ENCODE results near the gene CLEC16A.

CLEC16A gene

DNA sequence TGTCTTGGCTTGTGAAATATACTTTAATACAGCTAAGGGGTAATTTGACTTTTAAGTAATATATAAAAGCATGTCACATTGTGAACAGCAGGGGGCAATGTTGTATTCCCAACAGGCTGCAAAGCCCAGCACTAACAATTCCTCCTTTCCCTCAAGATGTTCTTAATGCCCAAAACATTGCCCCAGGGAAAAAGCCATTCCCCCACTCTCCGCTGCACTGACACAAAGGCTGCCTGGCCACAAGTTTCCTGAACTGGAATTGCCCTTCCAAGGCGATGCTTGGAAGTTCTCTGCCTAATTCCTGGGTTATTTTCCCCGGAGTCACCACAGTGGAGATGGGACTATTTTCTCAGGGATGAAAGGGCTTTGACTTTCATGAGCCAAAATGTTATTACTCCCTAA is 27.2 kb downstream of the CLEC16A start:
- DNase-seq = no peak

DNA sequence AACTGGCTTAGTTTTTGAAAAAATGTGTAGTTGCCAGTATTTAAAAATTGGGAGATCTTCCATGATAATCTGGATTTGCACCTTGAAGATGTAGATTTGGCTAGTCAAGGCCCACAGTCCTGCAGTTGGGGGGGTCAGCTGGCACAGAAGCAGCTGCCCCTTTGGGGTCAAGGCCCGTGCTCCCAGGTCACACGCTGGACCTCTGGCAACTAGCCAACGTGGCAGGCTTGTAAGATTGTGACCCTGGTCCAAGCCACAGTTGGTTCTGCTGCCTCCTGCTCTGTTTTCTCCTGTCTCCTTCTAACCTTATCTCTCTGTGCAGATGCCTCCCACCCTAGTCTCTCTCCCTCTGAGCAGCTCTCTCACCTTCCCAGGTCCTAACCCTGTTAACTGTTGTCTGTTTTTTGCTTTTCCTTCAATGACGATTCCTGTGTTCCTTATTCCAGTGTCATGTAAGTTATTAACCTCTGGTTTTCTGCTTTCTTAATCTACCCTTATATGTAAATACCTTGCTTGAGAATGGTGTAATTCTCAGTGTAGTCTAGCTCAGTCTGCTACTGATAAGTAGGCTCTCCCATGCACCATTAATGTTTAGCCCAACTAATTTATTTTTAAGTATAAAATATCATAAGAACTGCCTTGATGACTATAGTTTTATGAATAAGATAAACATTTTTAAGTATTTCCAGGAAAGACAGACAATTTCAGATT is 27.9 kb downstream of the CLEC16A start:
- no peak for DNase-seq

DNA sequence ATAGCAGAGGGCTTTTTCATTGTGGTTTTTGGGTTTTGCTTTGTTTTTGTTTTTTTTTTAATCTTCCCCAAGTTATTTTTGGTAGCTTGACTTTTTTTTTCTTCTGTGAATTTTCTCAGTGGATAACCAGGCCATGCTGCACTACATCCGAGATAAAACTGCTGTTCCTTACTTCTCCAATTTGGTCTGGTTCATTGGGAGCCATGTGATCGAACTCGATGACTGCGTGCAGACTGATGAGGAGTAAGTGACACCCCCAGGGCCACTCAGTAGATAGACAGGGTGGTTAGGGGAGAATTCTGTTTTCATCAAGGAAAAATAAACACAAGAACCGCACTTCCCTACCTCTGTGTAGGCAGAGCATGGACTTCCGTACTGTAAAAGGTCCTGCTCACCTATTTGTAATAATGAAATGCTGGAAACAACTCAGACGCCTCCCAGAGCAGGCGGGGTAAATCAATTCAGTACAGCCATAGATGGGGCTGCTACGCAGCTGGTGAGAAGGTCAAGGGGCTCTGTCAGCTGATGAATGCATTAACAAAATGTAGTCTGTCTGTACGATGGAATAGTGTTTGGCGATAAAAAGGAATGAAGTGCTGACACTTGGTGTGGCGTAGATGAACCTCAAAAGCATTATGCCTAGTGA is 28.6 kb downstream of the CLEC16A start:
- DNase-seq = no peak

DNA sequence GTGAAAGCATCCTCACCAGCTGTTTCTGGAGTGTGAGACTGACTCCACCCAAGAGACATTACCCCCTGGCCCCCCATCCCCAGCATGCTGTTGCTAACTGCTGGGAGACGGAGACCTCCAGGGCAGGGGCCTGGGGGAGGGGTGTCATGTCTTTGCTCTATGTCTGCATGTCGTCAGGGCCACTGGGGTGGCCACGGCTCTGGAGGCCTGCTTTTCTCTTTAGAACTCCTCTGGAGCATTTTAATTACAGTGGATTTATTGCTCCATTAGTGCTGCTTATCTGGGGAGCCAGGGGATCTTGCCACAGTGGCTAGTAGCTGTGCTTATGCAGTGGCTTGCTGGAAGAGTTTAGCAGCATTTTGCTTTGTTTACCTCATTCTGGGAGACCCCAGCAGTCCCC is 32.3 kb downstream of the CLEC16A start:
- DNase-seq = no peak

DNA sequence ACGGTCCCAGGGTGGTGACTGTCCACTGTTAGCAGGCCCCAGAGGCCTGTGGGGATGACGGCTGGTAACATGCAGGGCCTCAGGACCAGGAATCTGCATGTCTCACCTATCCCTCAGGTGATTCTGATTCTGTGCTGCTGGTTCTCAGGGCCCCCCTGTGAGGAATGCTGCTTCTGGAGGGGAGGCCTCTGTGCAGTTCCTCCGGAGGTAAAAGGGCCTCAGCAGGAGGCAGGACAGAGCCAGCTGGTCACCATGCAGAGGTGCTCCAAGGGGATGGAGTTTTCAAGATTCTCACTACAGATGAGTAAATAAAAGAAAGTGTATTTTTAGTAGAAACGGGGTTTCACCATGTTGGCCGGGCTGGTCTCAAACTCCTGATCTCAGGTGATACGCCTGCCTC is 33.8 kb downstream of the CLEC16A start:
- DNase-seq = no peak

DNA sequence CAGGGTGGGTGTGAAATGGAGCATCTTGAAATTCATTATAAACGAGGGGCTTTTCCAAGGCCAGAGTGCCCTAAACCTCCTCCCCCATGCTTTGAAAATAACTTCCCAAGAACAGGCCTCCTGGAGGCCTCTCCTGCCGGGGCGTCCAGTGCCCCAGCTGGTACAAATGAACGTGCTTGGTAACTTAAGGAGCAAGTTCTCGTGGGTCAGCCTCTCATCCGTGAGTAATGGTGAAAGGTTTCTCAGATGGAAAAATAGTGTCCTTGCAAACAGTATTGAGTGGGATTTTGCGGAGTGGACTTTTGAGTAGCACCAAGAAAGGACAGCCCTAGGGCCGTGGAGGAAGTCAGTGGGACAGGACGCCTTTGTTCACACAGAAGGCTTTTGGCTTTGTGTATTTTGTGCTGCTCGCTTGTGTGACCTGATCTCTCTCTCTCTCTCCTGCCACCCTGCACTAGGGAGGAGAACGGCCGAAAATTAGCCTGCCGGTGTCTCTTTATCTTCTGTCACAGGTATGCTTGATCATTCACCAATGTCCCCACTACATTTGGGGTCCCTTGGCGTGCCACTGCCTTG is 34.6 kb downstream of the CLEC16A start:
- no peak for DNase-seq

DNA sequence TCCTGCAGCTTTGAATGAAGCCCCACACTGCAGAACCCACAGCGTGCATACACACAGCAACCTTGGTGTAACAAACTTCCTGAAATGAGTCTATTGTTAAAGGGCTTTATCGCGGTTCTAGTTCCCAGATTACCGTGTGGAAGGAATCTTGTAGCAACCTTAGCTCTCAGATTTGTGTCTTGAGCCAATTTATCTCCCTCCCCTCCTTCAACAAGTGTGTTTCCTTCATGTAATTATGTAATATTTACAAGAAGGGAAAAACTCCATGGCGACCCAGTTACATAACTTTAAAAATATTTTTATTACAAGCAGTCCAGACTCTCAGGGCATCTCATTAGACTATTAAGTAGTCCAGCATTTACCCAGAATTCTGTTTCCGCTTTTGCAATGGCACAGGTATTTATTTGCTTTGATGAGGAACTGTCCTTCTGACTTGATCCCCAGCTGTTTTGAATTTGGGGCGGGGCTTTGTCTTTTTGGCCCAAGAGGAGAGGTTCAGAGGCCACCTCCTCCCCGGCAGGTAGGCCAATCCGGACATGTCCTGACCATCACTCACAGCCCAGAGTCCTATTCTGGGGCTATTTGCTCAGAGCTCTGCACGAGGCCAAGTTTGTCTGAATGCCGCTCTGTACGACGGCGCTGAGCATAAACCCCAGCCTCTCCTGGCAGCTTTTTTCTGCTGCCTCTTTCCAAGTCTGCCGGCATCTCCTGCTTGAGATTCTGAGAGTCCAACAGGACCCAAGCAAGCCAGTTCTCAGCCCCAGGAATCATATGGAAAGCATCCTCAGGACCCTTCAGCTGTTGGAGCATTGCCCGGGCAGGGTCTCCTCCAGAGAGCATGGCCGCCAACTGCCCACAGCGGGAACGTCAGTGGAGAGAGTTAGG is 35.6 kb downstream of the CLEC16A start:
- DNase-seq = no peak

DNA sequence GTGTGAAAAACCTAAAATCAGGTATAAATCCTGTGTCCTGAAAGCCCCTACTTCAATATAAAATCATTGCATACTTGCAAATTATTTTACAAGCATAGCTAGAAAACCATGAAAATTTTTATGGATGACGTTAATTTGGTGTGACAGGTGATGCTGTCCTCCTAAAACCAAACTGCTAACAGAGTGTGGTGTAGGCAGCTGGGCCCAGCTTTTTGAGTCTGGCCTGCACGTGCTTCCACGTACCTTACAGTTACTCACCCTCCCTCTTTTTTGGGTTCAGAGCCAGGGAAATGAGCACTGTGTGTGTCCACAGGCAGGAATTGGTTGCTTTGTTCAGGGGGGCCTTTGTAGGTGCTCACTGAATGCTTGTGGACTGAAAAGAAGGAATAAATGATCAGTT is 36.4 kb downstream of the CLEC16A start:
- no peak for DNase-seq

DNA sequence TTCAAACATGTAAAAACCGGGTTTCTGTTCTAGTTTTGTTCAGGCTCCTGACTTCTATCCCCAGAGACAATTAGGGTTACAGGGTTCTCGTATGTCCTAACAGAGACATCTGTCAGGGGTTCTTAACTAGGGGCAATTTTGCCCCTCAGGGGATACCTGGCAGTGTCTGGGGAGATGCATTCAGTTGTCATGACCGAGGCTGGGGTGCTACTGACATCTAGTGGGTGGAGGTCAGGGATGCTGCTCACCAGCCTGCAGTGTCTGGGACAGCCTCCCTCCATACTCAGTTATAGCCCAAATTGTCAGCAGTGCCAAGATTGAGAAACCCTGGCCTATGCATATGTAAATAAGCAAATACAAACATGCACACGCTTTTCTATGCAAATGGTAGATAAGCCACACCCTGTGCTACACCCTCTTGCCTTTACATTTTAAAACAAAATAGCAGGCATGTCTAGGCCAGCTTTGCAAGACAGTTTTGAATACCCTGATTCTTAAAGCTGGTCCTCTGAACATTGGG is 37.4 kb downstream of the CLEC16A start:
- DNase-seq = peak; percentile 57

DNA sequence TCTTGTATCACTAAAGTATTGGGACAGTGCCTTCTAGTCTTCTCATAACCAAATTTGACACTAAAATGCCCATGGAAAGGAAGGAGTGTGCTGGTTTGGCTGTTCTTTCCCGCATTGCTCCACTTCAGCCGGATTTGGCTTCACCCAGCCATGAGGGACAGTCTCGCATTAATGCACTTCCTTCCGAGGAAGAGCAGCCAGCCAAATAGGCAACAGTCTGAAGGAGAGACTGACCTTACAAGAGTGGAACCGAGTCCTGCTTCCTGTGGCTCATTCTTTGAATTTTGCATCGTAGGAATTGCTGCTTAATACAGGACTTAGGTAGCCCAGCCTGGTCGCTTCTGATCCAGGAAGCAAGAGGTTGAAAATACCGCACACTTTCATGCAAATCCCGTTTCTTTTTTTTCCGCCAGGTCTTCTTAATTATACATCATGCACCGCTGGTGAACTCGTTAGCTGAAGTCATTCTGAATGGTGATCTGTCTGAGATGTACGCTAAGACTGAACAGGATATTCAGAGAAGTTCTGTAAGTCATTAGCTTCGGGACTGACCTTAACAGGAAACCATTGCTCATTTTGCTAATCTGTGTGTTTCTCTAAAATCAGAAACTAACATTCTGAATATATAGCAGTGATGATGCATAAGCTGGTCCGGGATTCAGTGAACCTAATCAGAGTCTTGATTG is 38.2 kb downstream of the CLEC16A start:
- DNase-seq = no peak

DNA sequence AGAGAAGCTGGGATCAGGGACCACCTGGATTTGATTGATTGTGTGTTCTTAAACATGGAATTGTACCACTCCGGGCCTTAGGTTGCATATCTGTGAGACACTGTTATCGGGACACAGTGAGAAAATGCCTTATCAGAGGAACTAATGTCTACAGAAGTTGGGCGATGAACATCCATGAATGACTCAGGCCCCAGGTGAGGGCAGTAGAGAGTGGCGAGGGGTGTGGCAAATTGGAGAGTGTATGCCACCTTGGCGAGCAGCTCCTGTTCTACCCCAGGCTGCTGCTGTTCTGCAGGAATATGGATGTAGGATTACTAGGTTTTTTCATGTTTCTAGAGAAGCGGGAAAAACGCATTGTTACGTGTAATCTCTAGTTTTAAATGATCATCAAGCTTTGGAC is 38.8 kb downstream of the CLEC16A start:
- no peak for DNase-seq

DNA sequence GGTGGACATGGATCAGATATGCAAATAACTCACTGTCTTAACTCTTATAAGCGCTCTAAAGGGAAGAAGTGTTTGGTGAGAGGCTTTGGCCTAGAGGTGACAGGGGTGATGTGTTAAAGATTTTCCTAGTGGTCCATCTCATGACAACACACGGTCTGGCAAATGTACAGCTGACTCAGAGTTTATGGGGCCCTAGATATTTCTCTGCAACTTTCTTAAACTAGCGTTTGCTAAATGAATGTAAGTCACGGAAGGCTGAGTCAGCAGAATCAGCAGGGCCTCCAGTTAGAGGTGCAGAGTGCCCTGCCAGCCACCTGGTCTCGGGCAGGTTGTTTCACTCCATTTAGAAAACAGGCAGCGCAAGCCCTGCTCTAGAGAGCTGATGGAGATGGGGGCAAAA is 40.1 kb downstream of the CLEC16A start:
- peak; percentile 34 for DNase-seq

DNA sequence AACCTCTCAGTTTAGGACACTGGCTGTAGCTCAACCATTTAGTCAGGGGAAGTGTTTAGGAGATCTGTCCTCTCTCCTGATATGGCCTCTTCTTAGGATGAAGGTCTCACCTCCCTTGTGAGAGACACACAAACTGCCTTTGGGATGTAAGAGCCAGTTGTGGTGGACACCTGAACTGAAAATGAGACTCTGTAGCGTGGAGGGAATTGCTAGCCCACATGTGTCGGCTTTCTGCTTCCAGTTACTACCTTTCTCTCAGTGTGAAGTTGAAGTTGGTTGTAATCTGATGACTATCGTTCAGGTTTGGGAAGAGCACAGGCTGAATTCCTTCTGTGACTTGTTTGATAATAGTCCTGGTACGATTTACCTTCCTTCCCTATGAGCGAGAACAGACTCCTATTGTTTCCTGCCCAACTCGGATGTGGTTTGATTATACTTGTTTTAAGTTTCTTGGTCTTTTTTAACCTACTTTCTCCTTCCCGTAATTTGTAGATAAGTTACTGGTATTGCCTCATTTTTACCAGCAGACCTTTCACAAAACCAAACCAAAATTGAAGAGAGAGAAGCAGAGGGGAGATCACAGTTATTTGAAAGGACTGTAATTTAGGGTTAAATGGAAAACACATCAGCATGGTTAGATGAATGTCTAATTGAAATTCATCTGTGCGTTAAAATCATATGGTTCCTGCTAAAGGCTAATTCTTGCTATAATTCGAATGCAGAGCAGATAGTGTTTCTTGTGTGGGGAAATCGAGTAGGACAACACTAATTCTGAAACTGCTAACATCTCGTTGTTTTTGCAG is 43.2 kb downstream of the CLEC16A start:
- DNase-seq = no peak

DNA sequence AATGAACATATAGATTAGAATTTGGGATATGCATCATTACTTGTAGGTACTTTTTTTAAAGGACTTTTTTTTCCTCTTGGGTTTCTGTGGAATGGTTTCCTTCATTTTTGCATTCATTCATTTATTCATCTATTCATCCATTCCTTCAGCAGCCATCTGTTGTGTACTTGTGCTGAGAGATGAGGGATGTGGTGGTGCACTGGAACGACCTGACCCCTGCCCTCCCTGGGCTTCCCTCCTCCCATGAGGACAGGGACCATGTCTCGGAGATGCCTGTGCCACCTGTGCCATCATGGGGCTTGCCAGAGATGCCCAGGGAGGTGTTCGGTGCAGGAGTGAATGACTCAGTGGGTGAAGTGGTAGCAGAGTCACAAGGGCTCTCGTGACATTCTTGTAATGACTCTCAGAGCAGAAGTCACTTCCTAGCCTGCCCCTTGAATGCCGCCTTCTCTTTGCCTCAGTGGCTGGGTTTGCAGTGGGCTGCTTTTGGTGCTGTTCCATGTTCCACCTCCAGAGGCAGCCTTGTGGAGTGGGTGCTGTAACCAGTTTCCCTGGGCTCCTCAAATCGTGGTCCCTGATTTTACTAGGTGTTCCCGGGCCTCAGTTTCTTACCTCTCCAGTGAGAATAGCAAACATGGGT is 43.9 kb downstream of the CLEC16A start:
- peak; percentile 91 for DNase-seq

DNA sequence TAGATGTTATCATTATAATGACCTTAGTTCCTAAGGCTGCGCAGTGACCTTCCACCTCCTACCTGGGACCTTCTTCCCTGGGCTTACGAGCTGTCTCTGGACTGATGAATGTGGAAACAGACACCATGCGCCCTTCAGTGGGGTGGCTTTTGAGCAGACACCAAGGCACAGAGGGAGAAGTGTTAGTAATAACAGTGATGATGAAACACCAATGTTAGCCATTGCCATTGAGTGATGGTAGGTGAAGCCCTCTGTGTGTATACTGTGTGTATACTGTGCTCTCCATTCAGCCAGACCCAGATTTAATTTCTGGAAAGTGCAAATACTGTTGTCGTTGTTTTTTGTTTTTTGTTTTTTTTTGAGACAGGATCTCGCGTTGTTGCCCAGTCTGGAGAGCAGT is 44.5 kb downstream of the CLEC16A start:
- DNase-seq = no peak

DNA sequence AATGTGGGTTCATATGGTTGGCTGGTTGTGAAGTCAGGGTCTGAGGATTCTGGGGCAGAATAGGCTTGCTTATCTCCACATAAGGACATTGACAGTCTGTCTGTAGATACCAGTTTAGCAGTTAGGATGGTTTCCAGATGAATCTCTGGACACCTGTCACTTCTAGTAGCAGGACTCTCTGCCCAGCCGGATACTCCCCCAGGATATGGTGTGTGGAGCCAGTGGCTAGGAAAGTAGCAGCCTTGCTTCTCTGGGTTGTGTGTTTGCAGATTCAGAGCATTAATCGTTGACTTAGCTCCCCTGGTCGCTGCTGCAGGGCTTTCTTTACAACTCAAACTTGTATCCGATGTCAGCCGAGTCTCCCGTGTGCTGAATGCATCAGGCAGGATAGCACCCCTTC is 45.2 kb downstream of the CLEC16A start:
- no peak for DNase-seq

DNA sequence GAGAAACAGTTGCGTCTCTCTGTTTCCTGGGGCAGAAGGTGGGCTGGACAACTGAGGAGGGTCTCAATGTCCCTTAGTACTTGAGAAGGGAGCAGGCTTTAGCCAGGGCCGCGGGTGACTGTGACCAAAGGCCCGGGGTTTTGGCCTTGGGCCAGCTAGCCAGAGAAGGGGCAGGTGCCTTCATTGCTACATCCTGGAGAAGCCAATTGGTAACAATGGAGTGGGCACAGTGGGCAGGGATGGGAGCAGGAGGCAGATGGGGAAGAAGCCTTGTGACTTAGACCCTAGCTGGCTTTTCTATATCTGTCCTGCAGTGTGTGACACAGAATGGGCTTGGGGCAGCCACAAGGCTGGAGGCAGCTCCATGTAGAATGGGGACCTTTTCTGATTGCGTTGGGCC is 46.0 kb downstream of the CLEC16A start:
- no peak for DNase-seq

DNA sequence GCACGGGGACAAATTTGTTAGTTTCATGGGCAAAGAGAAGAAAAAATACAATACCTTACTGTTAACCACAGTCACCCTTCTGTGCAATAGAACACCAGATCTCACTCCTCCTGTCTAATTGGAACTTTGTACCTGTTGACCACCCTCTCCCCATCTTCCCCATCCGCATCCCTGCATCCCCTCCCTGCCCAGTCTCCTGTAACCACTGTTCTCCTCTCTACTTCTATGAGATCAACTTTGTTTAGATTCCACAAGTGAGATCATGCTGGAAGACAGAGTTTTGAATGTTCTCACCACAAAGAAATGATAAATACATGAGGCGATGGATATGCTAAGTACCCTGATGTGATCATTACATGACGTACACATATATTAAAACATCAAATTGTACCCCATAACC is 47.7 kb downstream of the CLEC16A start:
- DNase-seq = no peak

DNA sequence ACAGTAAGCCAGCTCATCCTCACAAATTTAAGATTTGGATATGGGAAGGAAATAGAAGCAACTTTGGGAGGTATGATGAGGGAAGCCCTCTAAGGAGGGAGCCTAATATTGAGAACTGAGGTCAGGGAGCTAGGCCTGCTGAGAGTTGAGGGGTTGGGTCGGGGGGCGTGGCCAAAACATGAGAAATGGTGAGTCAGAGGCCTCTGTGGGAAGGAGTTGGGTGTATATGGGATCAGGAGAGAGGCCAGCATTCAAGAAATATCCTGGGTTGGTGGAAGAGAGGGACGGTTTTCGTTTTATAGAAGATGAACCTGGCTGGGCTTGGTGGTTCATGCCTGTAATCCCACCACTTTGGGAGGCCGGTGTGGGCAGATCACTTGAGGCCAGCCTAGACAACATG is 48.4 kb downstream of the CLEC16A start:
- DNase-seq = peak; percentile 37

DNA sequence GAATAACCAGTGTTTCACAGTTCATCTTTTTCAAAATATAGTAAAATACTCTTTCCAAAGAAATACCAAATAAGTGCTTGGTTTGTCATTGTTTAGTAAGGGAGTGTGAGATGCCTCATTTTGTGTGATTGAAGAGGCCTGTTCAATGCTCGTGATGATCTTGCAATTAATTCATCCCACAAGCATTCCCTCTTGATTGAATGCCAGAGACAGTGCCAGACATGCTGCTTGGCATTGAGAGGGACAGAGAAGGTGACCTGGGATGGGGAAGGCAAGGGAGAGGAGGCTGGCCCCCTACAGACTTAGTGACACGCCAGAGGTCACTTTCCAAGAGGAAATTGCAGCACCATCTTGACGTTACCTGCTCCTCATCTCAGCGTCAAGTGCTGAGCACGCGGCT is 49.3 kb downstream of the CLEC16A start:
- DNase-seq = no peak

DNA sequence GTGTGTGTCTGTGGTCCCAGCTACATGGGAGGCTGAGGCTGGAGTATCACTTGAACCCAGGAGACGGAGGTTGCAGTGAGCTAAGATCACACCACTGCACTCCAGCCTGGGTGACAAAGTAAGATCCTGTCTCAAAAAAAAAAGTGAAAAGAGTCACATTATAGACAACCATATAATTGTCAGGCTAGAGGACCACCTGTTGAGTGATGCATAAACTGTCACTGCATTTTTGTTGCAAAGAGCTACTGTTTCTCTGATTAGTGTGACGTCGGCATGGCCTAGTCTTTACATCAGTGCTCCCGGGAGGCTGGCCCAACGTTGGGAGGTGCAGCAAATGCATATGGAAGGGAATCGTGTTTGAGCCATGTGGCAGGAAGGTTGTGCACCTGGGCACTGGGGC is 50.2 kb downstream of the CLEC16A start:
- no peak for DNase-seq
